B cell (primary cell): ENCODE measurements around the gene TAF4.

Source experiments
- EZH2 ChIP-seq: IDR thresholded peaks from 2 replicates; pipeline ENCODE4 v1.6.1; 2012; ENCODE audit warnings: borderline replicate concordance, low read depth, mild to moderate bottlenecking, moderate library complexity, low read length; ENCODE audit not compliant: insufficient read depth, poor library complexity, severe bottlenecking
- TF ChIP-seq, protein P1 (sequence below): fragments of 200-600 bp; IDR thresholded peaks from one replicate; pipeline ENCODE4 v1.8.0; 2022; ENCODE audit warnings: antibody characterized with exemption, mild to moderate bottlenecking

DNA sequence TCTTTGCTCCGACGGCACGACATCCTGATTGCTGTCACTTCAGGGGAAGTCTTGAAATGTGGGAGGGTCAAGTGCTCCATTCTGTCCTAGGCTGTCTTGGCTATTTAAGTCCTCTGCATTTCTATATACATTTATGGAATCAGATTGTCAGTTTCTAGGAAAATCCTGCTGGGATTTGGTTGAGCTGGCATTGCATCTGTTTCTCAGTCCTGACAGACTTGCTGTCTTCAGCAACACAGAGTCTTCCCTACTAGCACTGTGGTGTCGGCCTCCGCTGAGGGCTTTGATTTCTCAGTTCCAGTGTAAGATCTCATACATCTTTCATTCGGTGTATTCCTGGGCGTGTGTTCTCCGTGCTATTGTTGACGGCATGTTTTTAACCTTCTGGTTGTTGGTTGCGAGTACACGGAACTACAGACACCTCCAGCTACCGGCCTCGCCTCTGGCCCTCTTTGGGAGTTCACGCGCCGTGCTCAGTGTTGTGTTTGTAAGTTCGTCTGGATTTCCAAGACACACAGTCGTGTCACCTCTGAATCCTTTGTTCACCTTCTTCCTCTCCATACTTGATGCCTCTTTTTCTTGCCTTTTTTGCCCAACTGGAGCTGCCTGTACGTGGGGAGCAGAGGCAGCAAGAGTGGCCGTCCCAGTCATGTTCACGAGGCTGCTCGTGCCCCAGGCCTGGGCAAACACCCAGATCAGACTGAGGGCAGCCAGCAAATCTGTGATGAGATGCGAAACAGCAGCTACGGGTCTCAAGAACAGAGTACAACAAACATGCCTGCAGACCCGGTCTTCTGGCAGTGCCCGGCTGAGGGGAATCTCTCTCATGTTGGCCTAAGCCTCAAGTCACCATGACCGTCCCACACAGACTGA is 92.8 kb downstream of the TAF4 start:
- TF ChIP-seq, protein P1, sequence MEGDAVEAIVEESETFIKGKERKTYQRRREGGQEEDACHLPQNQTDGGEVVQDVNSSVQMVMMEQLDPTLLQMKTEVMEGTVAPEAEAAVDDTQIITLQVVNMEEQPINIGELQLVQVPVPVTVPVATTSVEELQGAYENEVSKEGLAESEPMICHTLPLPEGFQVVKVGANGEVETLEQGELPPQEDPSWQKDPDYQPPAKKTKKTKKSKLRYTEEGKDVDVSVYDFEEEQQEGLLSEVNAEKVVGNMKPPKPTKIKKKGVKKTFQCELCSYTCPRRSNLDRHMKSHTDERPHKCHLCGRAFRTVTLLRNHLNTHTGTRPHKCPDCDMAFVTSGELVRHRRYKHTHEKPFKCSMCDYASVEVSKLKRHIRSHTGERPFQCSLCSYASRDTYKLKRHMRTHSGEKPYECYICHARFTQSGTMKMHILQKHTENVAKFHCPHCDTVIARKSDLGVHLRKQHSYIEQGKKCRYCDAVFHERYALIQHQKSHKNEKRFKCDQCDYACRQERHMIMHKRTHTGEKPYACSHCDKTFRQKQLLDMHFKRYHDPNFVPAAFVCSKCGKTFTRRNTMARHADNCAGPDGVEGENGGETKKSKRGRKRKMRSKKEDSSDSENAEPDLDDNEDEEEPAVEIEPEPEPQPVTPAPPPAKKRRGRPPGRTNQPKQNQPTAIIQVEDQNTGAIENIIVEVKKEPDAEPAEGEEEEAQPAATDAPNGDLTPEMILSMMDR = no peak
- TF ChIP-seq EZH2 = no peak
